Measurements from ENCODE around the gene LYPD1.

DNA sequence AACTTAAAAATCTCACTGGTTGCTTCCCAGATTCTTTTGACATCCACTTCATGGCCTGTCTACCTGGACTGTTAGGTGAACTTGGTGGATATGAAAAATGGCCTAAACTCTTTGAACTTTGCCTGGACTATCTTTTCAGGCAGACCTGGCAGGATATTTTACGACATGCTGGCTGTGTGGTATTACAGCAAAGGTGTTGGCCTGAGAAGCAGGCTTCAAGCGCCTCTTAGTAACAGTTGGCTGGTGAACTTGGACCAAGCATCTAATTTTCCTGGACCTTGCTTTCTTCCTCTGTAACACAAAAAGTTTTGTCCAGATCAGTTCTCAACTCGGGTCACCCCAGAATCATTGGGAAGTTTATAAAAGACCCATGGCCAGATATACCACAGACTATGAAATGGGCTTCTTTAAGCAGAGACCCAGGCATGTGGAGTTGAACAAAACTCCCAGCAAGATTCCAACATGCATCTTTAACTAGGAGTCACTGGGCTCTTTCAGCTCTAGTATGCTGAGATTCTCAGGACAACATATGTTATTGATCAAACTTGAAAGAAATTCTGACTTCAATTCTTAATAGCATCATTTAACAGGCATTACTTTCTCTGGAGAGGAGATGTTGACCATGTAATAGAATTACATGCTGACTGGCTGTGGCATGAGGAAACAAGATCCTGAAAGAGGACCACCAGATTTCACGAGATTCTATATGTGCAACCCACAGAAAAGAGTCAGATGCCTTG, 4.4 kb downstream of the LYPD1 start:
- TF ChIP-seq CTCF (conservative IDR thresholded peaks at IDR 0.05; ENCODE audit: low read depth, low read length) (no peak), EZH2 (IDR thresholded peaks at IDR 0.05; ENCODE audit: borderline replicate concordance, low read depth, low read length, poor library complexity, severe bottlenecking) (no peak)

Measured in A673 (cell line).